Stimulated activated CD4-positive, alpha-beta T cell treated with anti-CD3 and anti-CD28 coated beads, Interleukin-4, amount 100 ng/mL, for 1 hour (primary cell): ENCODE measurements around the gene CLDN15.

ENCODE experiments used
- DNase-seq: peaks from one replicate; pipeline ENCODE4 v3.0.0-alpha.2; 2020

Gene CLDN15

DNA sequence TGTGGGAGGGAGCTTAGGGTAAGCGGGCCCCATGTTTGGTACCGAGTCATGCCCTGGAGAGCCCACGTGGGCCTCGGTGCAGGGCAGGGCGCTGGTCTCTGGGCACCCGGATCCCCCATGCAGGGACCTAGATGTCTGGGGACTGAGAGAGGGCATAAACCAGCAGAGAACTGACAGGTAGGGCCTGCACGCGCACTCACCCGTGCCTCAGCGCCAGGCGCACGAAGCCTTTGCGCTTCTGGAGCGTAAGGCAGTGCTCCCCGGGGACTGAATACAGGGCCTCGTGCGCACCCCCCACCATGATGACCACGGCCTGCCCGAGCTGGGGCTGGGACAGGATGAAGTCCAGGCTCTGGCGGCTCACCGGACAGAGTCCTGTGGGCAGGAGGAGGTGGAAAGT is 39.6 kb downstream of the CLDN15 start:
- no peak for DNase-seq

DNA sequence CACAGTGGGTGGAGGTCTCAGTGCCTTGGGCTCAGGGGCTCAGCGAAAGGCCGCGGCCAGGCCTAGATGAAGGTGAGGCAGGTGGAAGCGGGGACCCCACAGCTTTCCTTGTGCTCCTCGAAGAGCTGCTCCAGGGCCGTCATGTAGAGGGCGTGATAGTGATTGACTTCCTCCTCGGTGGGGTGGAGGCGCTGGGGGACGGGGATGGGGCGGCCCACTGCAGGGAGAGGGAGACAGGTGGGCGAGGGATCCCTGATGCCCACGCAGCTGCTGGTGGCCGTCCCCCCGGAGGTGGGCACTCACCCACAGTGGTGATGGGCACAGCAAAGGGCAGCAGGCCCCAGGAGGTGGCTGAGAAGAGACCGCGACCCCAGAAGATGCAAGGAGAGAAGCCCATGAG is 41.7 kb downstream of the CLDN15 start:
- no peak for DNase-seq

DNA sequence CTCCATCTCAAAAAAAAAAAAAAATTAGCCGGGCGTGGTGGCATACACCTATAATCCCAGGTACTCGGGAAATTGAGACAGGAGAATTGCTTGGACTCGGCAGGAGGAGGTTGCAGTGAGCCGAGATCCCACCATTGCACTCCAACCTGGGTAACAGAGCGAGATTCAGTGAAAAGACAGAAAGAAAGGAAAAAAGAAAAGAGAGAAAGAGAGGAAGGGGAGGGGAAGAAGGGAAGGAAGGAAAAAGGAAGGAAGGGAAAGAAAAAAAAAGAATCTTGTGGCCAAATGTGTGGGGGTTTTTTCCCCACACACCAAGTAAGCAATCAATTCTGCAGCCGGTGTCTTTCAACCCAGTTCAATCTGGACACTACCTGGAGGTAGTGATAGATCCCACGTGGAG is 48.5 kb downstream of the CLDN15 start:
- no peak for DNase-seq

DNA sequence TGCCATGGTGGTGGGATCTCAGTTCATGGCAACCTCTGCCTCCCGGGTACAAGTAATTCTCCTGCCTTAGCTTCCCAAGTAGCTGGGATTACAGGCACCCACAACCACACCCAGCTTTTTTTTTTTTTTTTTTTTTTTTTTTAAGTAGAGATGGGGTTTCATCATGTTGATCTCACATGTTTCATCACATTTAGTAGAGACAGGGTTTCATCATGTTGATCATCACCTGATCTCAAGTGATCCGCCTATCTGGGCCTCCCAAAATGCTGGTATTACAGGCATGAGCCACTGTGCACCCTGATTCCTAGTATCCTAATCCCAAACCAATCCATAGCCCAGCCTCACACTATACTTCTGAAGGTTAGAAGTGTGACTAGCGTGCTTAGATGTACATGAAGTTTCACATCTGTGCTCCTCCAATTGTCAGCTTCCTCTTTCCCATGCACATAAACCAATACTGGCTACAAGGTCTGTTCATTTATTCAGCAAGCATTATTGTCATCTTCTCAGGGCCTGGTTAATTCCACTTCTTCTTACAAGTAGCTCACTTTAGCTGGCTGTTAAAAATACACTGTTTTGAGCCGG is 50.7 kb downstream of the CLDN15 start:
- DNase-seq: no peak

DNA sequence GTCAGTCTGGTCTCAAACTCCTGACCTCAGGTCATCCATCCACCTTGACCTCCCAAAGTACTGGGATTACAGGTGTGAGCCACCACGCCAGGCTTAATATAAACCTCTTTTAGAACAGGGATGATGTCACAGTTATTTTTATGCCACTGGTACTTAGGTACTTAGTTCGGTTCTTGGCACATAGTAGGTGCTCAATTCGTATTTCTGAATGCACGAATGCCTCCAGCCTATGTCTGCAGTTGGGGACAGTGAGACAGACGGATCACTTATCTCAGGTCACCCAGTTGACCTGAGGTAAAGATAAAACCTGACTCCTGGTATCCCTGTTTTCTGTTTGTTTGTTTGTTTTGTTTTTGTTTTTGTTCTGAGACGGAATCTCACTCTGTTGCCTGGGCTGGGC is 51.4 kb downstream of the CLDN15 start:
- no peak for DNase-seq

DNA sequence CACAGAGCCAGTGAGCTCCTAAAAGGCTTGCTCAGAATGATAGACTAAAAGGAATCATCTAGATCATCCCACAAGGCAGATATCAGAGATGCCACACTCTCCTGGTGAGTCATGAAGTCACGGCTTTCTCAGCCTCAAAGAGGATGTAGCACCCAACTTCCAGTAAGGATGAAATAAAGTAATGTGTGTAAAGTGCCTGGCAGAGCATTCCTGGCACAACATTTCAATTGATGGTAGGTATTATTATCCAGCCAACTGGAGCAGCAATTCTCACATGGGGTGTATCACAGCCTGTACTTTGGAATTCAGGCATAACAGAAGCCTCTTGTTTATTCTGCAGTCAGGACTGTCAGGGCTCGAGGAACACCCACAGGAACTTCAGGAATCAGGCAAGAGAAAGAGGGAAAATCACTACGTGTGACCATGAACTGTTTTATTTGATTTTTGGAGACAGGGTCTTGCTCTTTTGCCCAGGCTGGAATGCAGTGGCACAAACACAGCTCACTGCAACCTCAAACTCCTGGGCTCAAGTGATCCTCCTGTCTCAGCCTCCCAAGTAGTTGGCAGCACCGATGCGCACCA is 52.3 kb downstream of the CLDN15 start:
- no peak for DNase-seq
